Naive B cell (primary cell): ENCODE results near the gene ATF4. TPM values are rescaled to one million over a fixed set of nuclear protein-coding genes. Genes with fewer than 3 reads are reported as not detected.

Experiments used
- ATAC-seq, 2 donors: fragments of 150-1000 bp; cut with Tn5 transposase; 2 replicates each; pipeline ENCODE4 v1.10.0; 2021; ENCODE audit warnings: low read depth in 2 of 2, mild to moderate bottlenecking in 2 of 2, moderate library complexity in 2 of 2
- DNase-seq: peaks from one replicate; pipeline ENCODE4 v3.0.0; 2022
- H3K27ac Mint-ChIP-seq, 6 donors: one replicate each; pipeline ENCODE4 v1.8.0; 2020 to 2022; ENCODE audit warnings: mild to moderate bottlenecking in 6 of 6, mixed read lengths in 6 of 6, moderate library complexity in 5 of 6, inconsistent platforms in 2 of 6
- H3K27me3 Mint-ChIP-seq, 3 donors: one replicate each; pipeline ENCODE4 v1.8.0; 2021 to 2022; ENCODE audit warnings: mixed read lengths in 3 of 3, mild to moderate bottlenecking in 1 of 3
- H3K36me3 Mint-ChIP-seq, 2 donors: one replicate each; pipeline ENCODE4 v1.8.0; 2020 to 2022; ENCODE audit warnings: mixed read lengths in 2 of 2, inconsistent platforms in 1 of 2, mild to moderate bottlenecking in 1 of 2
- H3K4me1 Mint-ChIP-seq, 3 donors: one replicate each; pipeline ENCODE4 v1.8.0; 2020 to 2022; ENCODE audit warnings: mixed read lengths in 3 of 3, inconsistent platforms in 1 of 3, mild to moderate bottlenecking in 1 of 3, moderate library complexity in 1 of 3
- H3K4me3 Mint-ChIP-seq, 8 donors: one replicate each; pipeline ENCODE4 v1.8.0; 2020 to 2022; ENCODE audit warnings: mild to moderate bottlenecking in 8 of 8, mixed read lengths in 8 of 8, moderate library complexity in 8 of 8, inconsistent platforms in 2 of 8
- H3K9me3 Mint-ChIP-seq, 7 donors: one replicate each; pipeline ENCODE4 v1.8.0; 2020 to 2022; ENCODE audit warnings: mixed read lengths in 7 of 7, mild to moderate bottlenecking in 5 of 7, inconsistent platforms in 2 of 7, moderate library complexity in 1 of 7
- polyA plus RNA-seq, 6 donors: library from polyadenylated mRNA; unstranded; fragments of 300-500 nt; fragmentation: Illumina TruSeq; gene quantifications; one replicate each; pipeline ENCODE4 v1.2.3, GENCODE V29; 2021; ENCODE audit warnings: low read depth in 6 of 6

The ATF4 gene
- polyA plus RNA-seq, 6 donors from 2014 or later = 74.9 to 159 (median 98.9) TPM

GRCh38 chr22:39565414-39565944, 45.1 kb downstream of the ATF4 start:
- Mint-ChIP-seq H3K27me3 (peaks cover 6 to 13% (median 7%) of the 10 kb centered on the region in 3 donors), H3K9me3 (peaks cover 0 to 8% (median 5%) of the 10 kb centered on the region in 7 donors), H3K4me3 (no peak overlapping the region), H3K36me3 (peaks cover 0 to 10% of the 10 kb centered on the region in 2 donors), H3K27ac (no peak overlapping the region), H3K4me1 (peaks cover 13 to 22% (median 13%) of the 10 kb centered on the region in 3 donors)
- DNase-seq (no peak), ATAC-seq (no peak)

GRCh38 chr22:39567135-39567946, 47.0 kb downstream of the ATF4 start:
- Mint-ChIP-seq H3K9me3 (peaks cover 0 to 8% (median 5%) of the 10 kb centered on the region in 7 donors), H3K4me1 (peaks cover 13 to 19% (median 13%) of the 10 kb centered on the region in 3 donors), H3K27ac (peak overlapping the region in 2 of 6 donors; percentile 36 to 59), H3K27me3 (peaks cover 6 to 23% (median 17%) of the 10 kb centered on the region in 3 donors), H3K4me3 (peak overlapping the region in 3 of 8 donors; percentile 3 to 29 (median 21)), H3K36me3 (peaks cover 0 to 10% of the 10 kb centered on the region in 2 donors)
- DNase-seq = peak; percentile 17
- peak; percentile 71 to 81 for ATAC-seq

- no peak for ATAC-seq
- no peak for DNase-seq
- no peak overlapping the region for H3K27ac Mint-ChIP-seq
- peaks cover 13 to 19% (median 13%) of the 10 kb centered on the region in 3 donors for H3K4me1 Mint-ChIP-seq
- peaks cover 6 to 23% (median 19%) of the 10 kb centered on the region in 3 donors for H3K27me3 Mint-ChIP-seq
- H3K4me3 Mint-ChIP-seq = peak overlapping the region in 1 of 8 donors; percentile 29
- H3K36me3 Mint-ChIP-seq = peaks cover 0 to 10% of the 10 kb centered on the region in 2 donors
- H3K9me3 Mint-ChIP-seq = peaks cover 0 to 8% (median 5%) of the 10 kb centered on the region in 7 donors
Measured at GRCh38 chr22:39568278-39568981, 48.1 kb downstream of the ATF4 start.

GRCh38 chr22:39569066-39569465, 48.7 kb downstream of the ATF4 start:
- peaks cover 0 to 10% of the 10 kb centered on the region in 2 donors for H3K36me3 Mint-ChIP-seq
- H3K9me3 Mint-ChIP-seq = peaks cover 0 to 8% (median 5%) of the 10 kb centered on the region in 7 donors
- ATAC-seq (no peak), DNase-seq (no peak)
- peaks cover 13 to 19% (median 13%) of the 10 kb centered on the region in 3 donors for H3K4me1 Mint-ChIP-seq
- H3K4me3 Mint-ChIP-seq = no peak overlapping the region
- H3K27me3 Mint-ChIP-seq = peaks cover 6 to 24% (median 23%) of the 10 kb centered on the region in 3 donors
- H3K27ac Mint-ChIP-seq = peak overlapping the region in 1 of 6 donors; percentile 90

GRCh38 chr22:39570226-39570625, 49.9 kb downstream of the ATF4 start:
- peaks cover 6 to 24% (median 23%) of the 10 kb centered on the region in 3 donors for H3K27me3 Mint-ChIP-seq
- H3K4me3 Mint-ChIP-seq = no peak overlapping the region

GRCh38 chr22:39570665-39571064, 50.3 kb downstream of the ATF4 start, which contains the start of gene CACNA1I:
TSS of gene CACNA1I (plus strand) at chr22:39570753. CDS start at chr22:39570753, 0 bp downstream.
- H3K27me3 Mint-ChIP-seq = peaks cover 6 to 24% (median 18%) of the 10 kb centered on the region in 3 donors
- ATAC-seq = no peak
- peaks cover 10 to 20% (median 13%) of the 10 kb centered on the region in 3 donors for H3K4me1 Mint-ChIP-seq
- DNase-seq = no peak
- peaks cover 0 to 3% of the 10 kb centered on the region in 2 donors for H3K36me3 Mint-ChIP-seq
- no peak within 1 kb of the TSS for H3K27ac Mint-ChIP-seq
- H3K4me3 Mint-ChIP-seq = no peak within 1 kb of the TSS
- H3K9me3 Mint-ChIP-seq = peaks cover 0 to 3% (median 1%) of the 10 kb centered on the region in 7 donors

More at GRCh38 chr22:39570226-39570625, 49.9 kb downstream of the ATF4 start:
- Mint-ChIP-seq H3K4me1 (peaks cover 13 to 19% (median 13%) of the 10 kb centered on the region in 3 donors), H3K27ac (no peak overlapping the region), H3K36me3 (peaks cover 0 to 8% of the 10 kb centered on the region in 2 donors), H3K9me3 (peaks cover 0 to 8% (median 5%) of the 10 kb centered on the region in 7 donors)
- no peak for DNase-seq
- ATAC-seq = no peak

GRCh38 chr22:39571538-39571937, 51.2 kb downstream of the ATF4 start:
- DNase-seq = no peak
- ATAC-seq = no peak
- no peaks in the 10 kb centered on the region for H3K36me3 Mint-ChIP-seq
- no peak overlapping the region for H3K27ac Mint-ChIP-seq
- peaks cover 9 to 16% (median 16%) of the 10 kb centered on the region in 3 donors for H3K4me1 Mint-ChIP-seq
- H3K4me3 Mint-ChIP-seq = no peak overlapping the region
- H3K9me3 Mint-ChIP-seq = no peaks in the 10 kb centered on the region
- H3K27me3 Mint-ChIP-seq = peaks cover 6 to 24% (median 15%) of the 10 kb centered on the region in 3 donors

Other genes with a start within 250 kb of the ATF4 start
- 1,000 to 10,000 TPM; 2,656 to 3,743 (median 2,840) TPM for gene RPL3, start 200.9 kb upstream of the ATF4 start, polyA plus RNA-seq
- 10 to 100 TPM in 1 of 6 donors, 1 to 10 TPM in 5; 2.6 to 11.9 (median 4.6) TPM for gene SYNGR1, start 170.6 kb upstream of the ATF4 start, polyA plus RNA-seq
- gene TAB1, start 120.8 kb upstream of the ATF4 start, polyA plus RNA-seq = 1 to 10 TPM; 1.7 to 5.0 (median 3.2) TPM
- 1 to 10 TPM in 2 of 6 donors, under 1 TPM in 3, not detected in 1; 0.11 to 2.8 (median 0.45) TPM for gene MGAT3, start 63.5 kb upstream of the ATF4 start, polyA plus RNA-seq
- gene MIEF1, start 18.3 kb upstream of the ATF4 start, polyA plus RNA-seq = 10 to 100 TPM in 5 of 6 donors, 1 to 10 TPM in 1; 8.7 to 29.8 (median 19.2) TPM
- 100 to 1,000 TPM in 1 of 6 donors, 10 to 100 TPM in 5; 73.8 to 114 (median 93.2) TPM for gene RPS19BP1, start 12.2 kb downstream of the ATF4 start, polyA plus RNA-seq
- gene CACNA1I, start 50.2 kb downstream of the ATF4 start, polyA plus RNA-seq = not detected